K562 (cell line): Measurements from ENCODE around the gene LMF2. TPM values are rescaled to one million over a fixed set of nuclear protein-coding genes. Genes with fewer than 3 reads are reported as not detected.

Experiments used
- CEBPB ChIP-seq: fragments of 450-650 bp; IDR thresholded peaks from 2 replicates; pipeline ENCODE4 v1.6.1; 2016; ENCODE audit warnings: missing genetic modification characterization, missing compliant biosample characterization
- DACH1 ChIP-seq: fragments of 450-650 bp; IDR thresholded peaks from 2 replicates; pipeline ENCODE4 v1.6.1; 2018; ENCODE audit not compliant: partially characterized antibody
- ELF1 ChIP-seq: fragments of 200-800 bp; sonication (Bioruptor generic); IDR thresholded peaks from 2 replicates; pipeline ENCODE4 v1.6.1; 2016; ENCODE audit warnings: missing genetic modification characterization, missing compliant biosample characterization
- FOXK1 ChIP-seq: sonication (generic); formaldehyde crosslinking; IDR thresholded peaks from 2 replicates; pipeline ENCODE4 v1.8.0; 2022; ENCODE audit warnings: missing genetic modification reagents, mild to moderate bottlenecking, borderline replicate concordance
- IFI16 ChIP-seq: fragments of 250-450 bp; sonication (Bioruptor Pico); IDR thresholded peaks from 2 replicates; pipeline ENCODE4 v2.1.2; 2022; ENCODE audit warnings: mild to moderate bottlenecking, inconsistent platforms
- SIN3B ChIP-seq: fragments of 450-650 bp; IDR thresholded peaks from 2 replicates; pipeline ENCODE4 v1.6.1; 2017; ENCODE audit warnings: low read depth, mild to moderate bottlenecking, moderate library complexity
- SNIP1 ChIP-seq: fragments of 450-650 bp; IDR thresholded peaks from 2 replicates; pipeline ENCODE4 v1.7.1; 2017; ENCODE audit warnings: low read depth, mild to moderate bottlenecking
- SREBF2 ChIP-seq: sonication (generic); formaldehyde crosslinking; IDR thresholded peaks from 2 replicates; pipeline ENCODE4 v1.4.0; 2020; ENCODE audit warnings: mild to moderate bottlenecking, missing genetic modification reagents
- polyA plus RNA-seq, 8 experiments: library from polyadenylated mRNA; depleted of rRNA in 4 of 8; stranded (reverse) in 5 of 8; unstranded in 3 of 8; fragments of >200 nt; fragmentation: Nextera tagmentation in 2 of 8; fragmentation: Illumina TruSeq in 1 of 8; extraction: Ambion mirVana in 2 of 8; extraction: Trizol in 1 of 8; gene quantifications; 2 replicates each; pipeline versions ENCODE4 v1.2.1 to v1.2.3, GENCODE V29; 2011 to 2014; ENCODE audit warnings: inconsistent platforms in 1 of 8, missing spikeins in 1 of 8
- total RNA-seq, 7 experiments: library from RNA; depleted of rRNA in 6 of 7; stranded (reverse); fragments of >200 nt in 6 of 7; fragmentation: Illumina TruSeq in 2 of 7; extraction: Trizol in 2 of 7; gene quantifications; 2 replicates each; pipeline versions ENCODE4 v1.2.1 to v1.2.3, GENCODE V29; 2011 to 2021; ENCODE audit warnings: low replicate concordance in 1 of 7
- TF ChIP-seq, protein P1 (sequence below): fragments of 250-450 bp; sonication (Bioruptor Pico); IDR thresholded peaks from 2 replicates; pipeline ENCODE4 v1.8.0; 2022; ENCODE audit warnings: inconsistent platforms, mild to moderate bottlenecking, moderate library complexity, borderline replicate concordance
- TF ChIP-seq, protein P2 (sequence below): sonication (generic); formaldehyde crosslinking; IDR thresholded peaks from 2 replicates; pipeline ENCODE4 v1.8.1; 2023; ENCODE audit warnings: mild to moderate bottlenecking, missing genetic modification reagents
- TF ChIP-seq, protein P3 (sequence below): sonication (generic); formaldehyde crosslinking; IDR thresholded peaks from 2 replicates; pipeline ENCODE4 v1.8.0; 2022; ENCODE audit warnings: mild to moderate bottlenecking, low read depth, missing genetic modification reagents
- TF ChIP-seq, protein P4 (sequence below): fragments of 250-450 bp; sonication (Bioruptor Pico); IDR thresholded peaks from 2 replicates; pipeline ENCODE4 v1.5.0; 2021
- TF ChIP-seq, protein P5 (sequence below): sonication (generic); formaldehyde crosslinking; IDR thresholded peaks from 2 replicates; pipeline ENCODE4 v1.8.1; 2023; ENCODE audit warnings: mild to moderate bottlenecking, missing genetic modification reagents
- TF ChIP-seq, protein P6 (sequence below), 3 experiments: IDR thresholded peaks in 2 of 3; conservative IDR thresholded peaks in 1 of 3; 2 replicates each; pipeline ENCODE4 v1.5.1; 2011 to 2012; ENCODE audit warnings: low read length in 3 of 3, mild to moderate bottlenecking in 3 of 3, control low read depth in 2 of 3, improper control_type of control experiment in 1 of 3, inconsistent platforms in 1 of 3, low read depth in 1 of 3, mixed read lengths in 1 of 3, moderate library complexity in 1 of 3; ENCODE audit not compliant: insufficient read depth in 2 of 3
- TF ChIP-seq, protein P7 (sequence below), 2 experiments: IDR thresholded peaks; 2 replicates each; pipeline ENCODE4 v1.6.1; 2011; ENCODE audit warnings: borderline replicate concordance in 1 of 2, control low read depth in 1 of 2, low read depth in 1 of 2, low read length in 1 of 2, mild to moderate bottlenecking in 1 of 2, mixed read lengths in 1 of 2, moderate library complexity in 1 of 2; ENCODE audit not compliant: insufficient read depth in 1 of 2, insufficient read length in 1 of 2, poor library complexity in 1 of 2, severe bottlenecking in 1 of 2; ENCODE audit errors: extremely low read depth in 1 of 2

Gene LMF2
- total and polyA plus RNA-seq, 9 of the 15 experiments (the other 6 are each of a cell fraction or from before 2014, with no cell fraction given), result 0.08 to 37.1 (median 7.6) TPM

DNA sequence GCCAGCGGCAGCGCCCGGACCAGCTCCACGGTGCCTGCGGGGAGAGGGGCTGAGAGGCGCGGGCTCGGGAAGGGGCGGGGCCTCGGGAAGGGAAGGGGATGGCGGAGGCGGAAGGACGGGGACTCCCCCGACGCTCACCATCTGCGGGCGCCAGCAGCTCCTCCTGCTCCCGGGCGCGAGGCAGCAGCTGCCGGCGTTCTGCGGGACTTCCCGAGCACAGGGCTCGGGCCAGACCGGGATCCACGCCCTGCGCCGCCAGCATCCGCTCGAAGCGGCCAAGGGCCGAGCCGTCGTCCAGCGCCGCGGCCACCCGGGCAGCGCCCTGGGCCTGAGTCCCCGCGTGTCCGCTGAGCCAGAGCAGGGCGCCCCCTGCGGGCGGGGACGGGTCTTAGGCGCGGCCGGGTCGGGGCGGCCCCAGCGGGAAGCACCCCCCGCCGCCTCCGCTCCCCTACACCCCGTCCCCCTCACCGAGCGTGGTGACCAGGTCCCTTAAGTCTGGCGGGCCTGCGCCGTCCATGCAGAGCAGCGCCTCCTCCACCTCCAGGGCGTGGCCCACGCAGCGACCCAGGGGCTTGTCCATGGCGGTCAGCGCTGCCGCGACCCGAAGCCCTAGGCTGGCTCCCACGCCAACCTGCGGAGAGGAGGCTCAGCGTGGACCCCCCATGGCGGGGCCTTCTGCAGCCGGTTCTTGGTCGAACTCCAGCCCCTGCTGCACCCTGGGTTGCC, 18.8 kb upstream of the LMF2 start (continued):
- TF ChIP-seq, protein P1, sequence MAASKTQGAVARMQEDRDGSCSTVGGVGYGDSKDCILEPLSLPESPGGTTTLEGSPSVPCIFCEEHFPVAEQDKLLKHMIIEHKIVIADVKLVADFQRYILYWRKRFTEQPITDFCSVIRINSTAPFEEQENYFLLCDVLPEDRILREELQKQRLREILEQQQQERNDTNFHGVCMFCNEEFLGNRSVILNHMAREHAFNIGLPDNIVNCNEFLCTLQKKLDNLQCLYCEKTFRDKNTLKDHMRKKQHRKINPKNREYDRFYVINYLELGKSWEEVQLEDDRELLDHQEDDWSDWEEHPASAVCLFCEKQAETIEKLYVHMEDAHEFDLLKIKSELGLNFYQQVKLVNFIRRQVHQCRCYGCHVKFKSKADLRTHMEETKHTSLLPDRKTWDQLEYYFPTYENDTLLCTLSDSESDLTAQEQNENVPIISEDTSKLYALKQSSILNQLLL (CRISPR knock-in tag), result no peak
- TF ChIP-seq, protein P2, sequence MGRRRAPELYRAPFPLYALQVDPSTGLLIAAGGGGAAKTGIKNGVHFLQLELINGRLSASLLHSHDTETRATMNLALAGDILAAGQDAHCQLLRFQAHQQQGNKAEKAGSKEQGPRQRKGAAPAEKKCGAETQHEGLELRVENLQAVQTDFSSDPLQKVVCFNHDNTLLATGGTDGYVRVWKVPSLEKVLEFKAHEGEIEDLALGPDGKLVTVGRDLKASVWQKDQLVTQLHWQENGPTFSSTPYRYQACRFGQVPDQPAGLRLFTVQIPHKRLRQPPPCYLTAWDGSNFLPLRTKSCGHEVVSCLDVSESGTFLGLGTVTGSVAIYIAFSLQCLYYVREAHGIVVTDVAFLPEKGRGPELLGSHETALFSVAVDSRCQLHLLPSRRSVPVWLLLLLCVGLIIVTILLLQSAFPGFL (CRISPR knock-in tag), result no peak
- TF ChIP-seq DACH1 (no peak), CEBPB (no peak), ELF1 (tag) (no peak), SREBF2 (no peak), FOXK1 (CRISPR knock-in tag) (no peak), IFI16 (CRISPR knock-in tag) (no peak), SNIP1 (no peak), SIN3B (no peak)
- TF ChIP-seq, protein P3, sequence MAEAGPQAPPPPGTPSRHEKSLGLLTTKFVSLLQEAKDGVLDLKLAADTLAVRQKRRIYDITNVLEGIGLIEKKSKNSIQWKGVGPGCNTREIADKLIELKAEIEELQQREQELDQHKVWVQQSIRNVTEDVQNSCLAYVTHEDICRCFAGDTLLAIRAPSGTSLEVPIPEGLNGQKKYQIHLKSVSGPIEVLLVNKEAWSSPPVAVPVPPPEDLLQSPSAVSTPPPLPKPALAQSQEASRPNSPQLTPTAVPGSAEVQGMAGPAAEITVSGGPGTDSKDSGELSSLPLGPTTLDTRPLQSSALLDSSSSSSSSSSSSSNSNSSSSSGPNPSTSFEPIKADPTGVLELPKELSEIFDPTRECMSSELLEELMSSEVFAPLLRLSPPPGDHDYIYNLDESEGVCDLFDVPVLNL, result no peak
- TF ChIP-seq, protein P4, sequence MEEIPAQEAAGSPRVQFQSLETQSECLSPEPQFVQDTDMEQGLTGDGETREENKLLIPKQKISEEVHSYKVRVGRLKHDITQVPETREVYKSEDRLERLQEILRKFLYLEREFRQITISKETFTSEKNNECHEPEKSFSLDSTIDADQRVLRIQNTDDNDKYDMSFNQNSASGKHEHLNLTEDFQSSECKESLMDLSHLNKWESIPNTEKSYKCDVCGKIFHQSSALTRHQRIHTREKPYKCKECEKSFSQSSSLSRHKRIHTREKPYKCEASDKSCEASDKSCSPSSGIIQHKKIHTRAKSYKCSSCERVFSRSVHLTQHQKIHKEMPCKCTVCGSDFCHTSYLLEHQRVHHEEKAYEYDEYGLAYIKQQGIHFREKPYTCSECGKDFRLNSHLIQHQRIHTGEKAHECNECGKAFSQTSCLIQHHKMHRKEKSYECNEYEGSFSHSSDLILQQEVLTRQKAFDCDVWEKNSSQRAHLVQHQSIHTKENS (CRISPR knock-in tag), result no peak
- TF ChIP-seq, protein P5, sequence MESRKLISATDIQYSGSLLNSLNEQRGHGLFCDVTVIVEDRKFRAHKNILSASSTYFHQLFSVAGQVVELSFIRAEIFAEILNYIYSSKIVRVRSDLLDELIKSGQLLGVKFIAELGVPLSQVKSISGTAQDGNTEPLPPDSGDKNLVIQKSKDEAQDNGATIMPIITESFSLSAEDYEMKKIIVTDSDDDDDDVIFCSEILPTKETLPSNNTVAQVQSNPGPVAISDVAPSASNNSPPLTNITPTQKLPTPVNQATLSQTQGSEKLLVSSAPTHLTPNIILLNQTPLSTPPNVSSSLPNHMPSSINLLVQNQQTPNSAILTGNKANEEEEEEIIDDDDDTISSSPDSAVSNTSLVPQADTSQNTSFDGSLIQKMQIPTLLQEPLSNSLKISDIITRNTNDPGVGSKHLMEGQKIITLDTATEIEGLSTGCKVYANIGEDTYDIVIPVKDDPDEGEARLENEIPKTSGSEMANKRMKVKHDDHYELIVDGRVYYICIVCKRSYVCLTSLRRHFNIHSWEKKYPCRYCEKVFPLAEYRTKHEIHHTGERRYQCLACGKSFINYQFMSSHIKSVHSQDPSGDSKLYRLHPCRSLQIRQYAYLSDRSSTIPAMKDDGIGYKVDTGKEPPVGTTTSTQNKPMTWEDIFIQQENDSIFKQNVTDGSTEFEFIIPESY (CRISPR knock-in tag), result no peak
- TF ChIP-seq, protein P6, sequence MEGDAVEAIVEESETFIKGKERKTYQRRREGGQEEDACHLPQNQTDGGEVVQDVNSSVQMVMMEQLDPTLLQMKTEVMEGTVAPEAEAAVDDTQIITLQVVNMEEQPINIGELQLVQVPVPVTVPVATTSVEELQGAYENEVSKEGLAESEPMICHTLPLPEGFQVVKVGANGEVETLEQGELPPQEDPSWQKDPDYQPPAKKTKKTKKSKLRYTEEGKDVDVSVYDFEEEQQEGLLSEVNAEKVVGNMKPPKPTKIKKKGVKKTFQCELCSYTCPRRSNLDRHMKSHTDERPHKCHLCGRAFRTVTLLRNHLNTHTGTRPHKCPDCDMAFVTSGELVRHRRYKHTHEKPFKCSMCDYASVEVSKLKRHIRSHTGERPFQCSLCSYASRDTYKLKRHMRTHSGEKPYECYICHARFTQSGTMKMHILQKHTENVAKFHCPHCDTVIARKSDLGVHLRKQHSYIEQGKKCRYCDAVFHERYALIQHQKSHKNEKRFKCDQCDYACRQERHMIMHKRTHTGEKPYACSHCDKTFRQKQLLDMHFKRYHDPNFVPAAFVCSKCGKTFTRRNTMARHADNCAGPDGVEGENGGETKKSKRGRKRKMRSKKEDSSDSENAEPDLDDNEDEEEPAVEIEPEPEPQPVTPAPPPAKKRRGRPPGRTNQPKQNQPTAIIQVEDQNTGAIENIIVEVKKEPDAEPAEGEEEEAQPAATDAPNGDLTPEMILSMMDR (IDR thresholded peaks at IDR 0.05 in 2 of 3, conservative IDR thresholded peaks at IDR 0.05 in 1 of 3; ENCODE audit: insufficient read depth in 2 of 3, low read depth in 1 of 3, low read length in 3 of 3), result peak; percentile 42 to 64 (median 52)
- TF ChIP-seq, protein P7, sequence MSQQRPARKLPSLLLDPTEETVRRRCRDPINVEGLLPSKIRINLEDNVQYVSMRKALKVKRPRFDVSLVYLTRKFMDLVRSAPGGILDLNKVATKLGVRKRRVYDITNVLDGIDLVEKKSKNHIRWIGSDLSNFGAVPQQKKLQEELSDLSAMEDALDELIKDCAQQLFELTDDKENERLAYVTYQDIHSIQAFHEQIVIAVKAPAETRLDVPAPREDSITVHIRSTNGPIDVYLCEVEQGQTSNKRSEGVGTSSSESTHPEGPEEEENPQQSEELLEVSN (IDR thresholded peaks at IDR 0.05; ENCODE audit: borderline replicate concordance in 1 of 2, extremely low read depth in 1 of 2, insufficient read depth in 1 of 2, insufficient read length in 1 of 2, low read depth in 1 of 2, low read length in 1 of 2, poor library complexity in 1 of 2, severe bottlenecking in 1 of 2), result peak; percentile 70 to 79
